Kidney tubule cell (primary cell): ENCODE measurements around the gene TRIO.
"Not testable (repeated sequence)": the region's sequence is repeated elsewhere in the genome, so short reads cannot be mapped to it uniquely, and the experiment has no call there.

ENCODE experiments used
- DNase-seq: peaks from one replicate; pipeline ENCODE4 v3.0.0-alpha.2; 2018; ENCODE audit warnings: low spot score

TRIO gene

DNA sequence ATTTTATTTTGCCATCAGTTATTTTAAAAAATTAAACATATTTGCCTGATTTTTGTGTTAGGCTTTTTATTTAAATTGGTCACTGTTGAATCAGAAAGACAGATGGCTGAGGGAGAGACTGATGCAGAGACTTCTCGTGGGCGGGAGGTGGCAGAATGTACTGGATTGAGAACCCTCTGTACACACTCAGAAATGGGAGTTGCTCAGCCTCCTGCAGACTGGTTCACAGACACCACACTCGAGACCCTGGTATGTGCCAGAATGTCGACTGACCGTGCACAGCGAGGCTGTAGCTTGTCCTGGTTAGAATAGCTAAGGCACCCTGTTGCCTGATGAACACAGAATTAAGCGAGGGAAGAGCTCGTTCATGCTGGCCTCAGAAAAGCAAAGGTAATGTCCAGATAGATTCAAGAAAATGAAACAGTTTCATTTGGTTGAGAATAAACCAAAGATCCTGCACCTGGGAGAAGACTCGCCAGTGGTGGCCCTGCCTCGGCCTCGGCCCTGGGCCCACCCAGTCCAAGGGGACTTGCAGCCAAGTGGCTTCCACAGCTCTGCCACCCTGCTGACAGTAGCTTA lies 367.1 kb downstream of the TRIO start:
- no peak for DNase-seq

- DNase-seq: no peak
These were observed 367.7 kb downstream of the TRIO start for GRCh38 chr5:14510880-14511279.

DNA sequence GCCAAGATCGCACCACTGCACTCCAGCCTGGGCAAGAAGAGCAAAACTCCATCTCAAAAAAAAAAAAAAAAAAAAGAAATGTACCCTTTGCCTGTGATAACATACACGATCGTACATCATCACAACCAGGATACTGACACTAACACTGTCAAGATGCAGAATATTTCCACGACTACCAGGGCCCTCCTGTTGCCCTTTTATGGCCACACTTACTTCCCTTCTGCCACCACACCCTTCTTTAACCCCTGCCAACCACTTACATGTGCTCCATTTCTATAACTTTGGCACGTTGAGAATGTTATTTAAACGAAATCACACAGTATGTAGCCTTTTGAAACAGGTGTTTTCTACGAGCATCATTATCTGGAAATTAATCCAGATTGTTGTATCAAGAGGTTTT lies 369.4 kb downstream of the TRIO start:
- no peak for DNase-seq

GRCh38 chr5:14513266-14513665 lies 370.1 kb downstream of the TRIO start:
- no peak for DNase-seq

DNA sequence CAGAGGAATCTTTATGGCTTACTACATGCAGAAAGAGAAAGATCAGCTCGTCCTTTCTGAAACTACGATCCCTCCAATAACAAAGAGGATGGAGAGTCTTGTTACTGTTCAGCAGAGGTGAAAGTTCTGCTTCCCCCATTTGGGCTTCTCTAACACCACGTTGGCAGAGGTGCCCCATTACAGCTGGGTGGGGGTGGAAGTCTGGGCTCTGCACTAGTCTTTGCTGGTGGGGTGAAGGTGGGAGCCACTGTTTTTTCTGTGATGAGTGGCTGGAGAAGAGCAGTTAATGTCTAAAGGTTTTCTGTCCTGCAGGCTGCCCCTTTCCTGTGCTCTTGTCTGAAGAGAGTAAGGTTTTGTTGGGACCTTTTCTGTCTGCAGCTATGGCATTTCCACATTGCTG lies 373.8 kb downstream of the TRIO start:
- DNase-seq: no peak

DNA sequence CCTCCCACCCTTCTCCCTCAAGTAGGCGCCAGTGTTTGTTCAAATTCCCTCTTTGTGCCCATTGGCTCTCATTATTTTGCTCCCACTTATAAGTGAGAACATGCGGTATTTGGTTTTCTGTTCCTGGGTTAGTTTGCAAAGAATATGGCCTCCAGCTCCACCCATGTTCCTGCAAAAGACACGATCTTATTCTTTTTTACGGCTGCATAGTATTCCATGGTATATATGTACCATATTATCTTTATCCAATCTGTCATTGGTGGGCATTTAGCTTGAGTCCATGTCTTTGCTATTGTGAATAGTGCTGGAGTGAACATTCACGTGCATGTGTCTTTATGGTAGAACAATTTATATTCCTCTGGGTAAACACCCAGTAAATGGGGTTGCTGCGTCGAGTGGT lies 375.5 kb downstream of the TRIO start:
- no peak for DNase-seq

DNA sequence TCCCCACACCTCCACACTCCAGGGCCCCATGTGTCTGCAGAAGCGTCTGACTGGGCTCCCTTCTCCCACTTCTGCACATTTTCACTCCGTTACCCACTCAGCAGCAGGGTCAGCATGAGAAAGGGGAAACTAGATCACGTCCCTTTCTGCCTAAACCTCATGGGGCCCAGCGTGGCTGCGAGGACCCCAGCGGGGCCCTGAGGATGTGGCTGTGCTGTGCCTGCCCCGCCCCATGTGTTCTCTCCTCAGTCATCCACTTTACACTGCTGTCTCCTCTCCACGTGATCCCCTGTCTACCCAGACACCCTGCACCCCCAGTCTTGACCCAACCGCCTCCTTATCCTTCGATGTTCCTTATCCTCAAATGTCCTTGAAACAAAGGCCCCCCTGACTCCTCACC lies 378.6 kb downstream of the TRIO start:
- DNase-seq: no peak

- no peak for DNase-seq
These were observed 379.6 kb downstream of the TRIO start for GRCh38 chr5:14522721-14523120.

- no peak for DNase-seq
These were observed 380.3 kb downstream of the TRIO start for GRCh38 chr5:14523243-14524034.

- no peak for DNase-seq
These were observed 382.3 kb downstream of the TRIO start for GRCh38 chr5:14525397-14525796.

DNA sequence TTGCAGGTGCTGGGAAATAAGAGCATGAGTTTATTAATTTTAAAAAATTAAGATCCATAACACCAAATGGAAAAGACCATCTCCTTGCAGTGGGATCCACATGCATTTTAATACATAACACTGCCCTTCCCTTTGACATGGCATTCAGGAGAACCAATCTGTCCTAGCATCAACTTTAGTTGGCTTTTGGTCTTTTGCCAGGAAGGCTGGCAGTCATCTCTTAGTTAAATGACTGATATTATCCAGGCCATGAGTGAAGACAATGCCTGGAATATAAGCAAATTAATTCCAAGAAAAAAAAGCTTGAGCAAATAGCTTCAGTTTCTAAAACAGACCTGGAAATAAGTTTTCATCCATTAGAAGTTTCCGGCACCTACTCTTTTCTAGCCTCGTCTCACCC lies 383.4 kb downstream of the TRIO start:
- no peak for DNase-seq

DNA sequence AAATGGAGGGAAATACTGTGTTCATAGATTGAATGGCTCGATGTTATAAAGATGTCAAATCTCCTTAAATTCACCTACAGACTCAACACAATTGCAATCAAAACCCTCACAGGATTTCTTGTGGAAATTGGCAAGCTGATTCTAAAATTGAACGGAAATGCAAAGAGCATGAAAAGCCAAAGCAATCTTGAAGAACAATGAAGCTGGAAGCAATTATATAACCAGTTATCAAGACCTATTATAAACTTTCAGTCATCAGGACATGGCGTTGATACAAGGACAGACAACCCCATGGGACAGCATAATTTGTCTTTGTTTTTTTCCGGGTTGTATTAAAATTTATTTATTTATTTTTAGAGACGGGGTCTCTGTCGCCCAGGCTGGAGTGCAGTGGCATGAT lies 385.0 kb downstream of the TRIO start:
- DNase-seq: no peak

DNA sequence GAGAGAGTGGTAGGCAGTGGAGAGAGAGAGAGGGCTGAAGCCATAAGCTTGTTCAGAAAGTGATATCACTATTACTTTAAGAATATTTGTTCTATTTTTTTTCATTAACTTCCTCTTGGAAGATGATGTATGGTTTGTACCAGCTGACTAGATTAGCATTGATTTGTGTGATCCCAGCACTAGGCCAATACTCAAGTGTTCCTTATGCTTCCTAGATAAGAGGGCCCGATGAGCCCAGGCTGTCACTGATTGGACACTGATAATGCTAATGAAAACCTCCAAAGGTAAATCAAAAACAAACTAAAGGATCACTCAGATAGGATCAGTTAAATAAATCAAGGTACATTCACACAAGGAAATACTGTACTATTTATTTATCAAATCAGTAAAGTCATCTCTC lies 385.8 kb downstream of the TRIO start:
- no peak for DNase-seq

DNA sequence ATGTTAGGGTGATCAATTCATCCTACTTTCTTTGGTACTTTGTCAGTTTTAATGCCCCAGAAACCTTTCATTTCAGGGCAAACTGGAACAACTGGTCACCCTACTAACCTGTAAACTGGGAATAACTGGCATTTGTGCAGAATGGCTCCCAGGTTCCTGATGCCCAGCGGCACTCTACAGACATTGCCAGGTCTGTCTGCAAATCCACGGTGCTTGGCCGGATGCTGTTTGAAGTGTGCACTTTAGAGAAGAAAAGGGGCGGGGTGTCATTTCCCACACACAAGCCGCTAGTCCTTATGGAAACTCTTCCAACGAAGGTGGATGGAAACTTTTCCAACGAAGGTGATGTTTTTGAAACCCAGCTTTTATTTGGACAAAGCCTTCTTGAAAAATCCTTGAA lies 388.5 kb downstream of the TRIO start:
- DNase-seq: no peak

DNA sequence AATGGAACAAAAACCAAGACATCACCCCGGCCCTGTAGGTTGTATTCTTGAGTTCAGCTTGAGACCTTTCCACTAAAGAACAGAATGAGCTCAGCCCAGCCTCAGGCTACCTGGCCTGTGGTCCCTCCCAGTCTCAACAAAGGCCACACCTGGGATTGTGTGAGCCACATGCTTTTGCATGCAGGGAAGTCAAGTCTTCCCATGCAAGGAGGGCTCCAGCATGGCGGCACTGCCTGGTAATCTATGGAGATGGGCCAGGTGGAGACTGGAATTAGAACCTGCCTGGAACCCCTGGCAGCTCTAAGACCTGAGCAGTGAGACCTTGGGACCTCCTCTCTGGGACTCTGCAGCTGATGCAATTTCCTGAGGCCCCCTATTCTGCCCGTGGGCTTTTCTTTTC lies 389.0 kb downstream of the TRIO start:
- DNase-seq: no peak

- DNase-seq: no peak
These were observed 391.6 kb downstream of the TRIO start for GRCh38 chr5:14534773-14535172.

DNA sequence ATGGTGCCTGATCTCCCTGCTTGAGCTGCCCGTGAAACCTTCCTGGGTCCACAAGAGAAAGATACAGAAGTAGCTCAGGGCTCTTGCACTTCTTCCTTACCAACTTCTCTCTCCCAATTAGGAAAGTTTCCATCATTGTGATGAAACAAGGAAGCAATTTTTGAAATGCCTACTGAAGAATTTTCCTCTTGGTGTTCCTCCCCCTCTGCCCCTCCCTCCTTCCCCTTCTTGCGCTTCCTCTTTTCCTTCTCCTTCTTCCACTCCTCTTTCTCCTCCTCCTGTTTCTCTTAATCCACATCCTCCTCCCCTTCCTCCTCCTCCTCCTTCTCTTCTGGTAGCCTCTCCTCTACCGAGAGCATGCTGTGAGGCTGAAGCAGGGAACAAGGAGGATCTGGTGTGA lies 402.2 kb downstream of the TRIO start:
- no peak for DNase-seq

GRCh38 chr5:14545862-14546261 lies 402.7 kb downstream of the TRIO start:
- no peak for DNase-seq

DNA sequence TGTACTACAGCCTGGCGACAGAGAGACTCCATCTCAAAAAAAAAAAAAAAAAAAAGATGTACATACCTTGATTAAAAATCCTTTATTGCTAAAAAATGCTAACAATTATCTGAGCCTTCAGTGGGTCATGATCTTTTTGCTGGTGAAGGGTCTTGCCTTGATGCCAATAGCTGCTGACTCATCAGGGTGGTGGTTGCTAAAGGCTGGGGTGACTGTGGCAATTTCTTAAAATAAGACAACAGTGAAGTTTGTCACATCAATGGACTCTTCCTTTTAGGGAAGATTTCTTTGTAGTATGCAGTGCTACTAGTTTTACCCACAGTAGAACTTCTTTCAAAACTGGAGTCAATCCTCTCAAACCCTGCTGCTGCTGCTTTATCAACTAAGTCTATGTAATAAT lies 404.5 kb downstream of the TRIO start:
- DNase-seq: no peak

- DNase-seq: no peak
These were observed 408.1 kb downstream of the TRIO start for GRCh38 chr5:14551211-14551610.

- no peak for DNase-seq
These were observed 408.9 kb downstream of the TRIO start for GRCh38 chr5:14552017-14552416.

DNA sequence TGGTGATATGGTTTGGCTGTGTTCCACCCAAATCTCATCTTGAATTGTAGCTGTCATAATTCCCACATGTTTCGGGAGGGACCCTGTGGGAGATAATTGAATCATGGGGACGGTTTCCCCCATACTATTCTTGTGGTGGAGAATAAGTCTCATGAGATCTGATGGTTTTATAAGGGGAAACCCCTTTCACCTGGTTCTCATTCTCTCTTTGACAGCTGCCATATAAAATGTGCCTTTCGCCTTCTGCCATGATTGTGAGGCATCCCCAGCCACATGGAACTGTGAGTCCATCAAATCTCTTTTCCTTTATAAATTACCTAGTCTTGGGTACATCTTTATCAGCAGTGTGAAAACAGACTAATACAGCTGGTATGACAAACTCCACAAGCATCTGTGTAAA lies 411.1 kb downstream of the TRIO start:
- DNase-seq: not testable (repeated sequence)

GRCh38 chr5:14556015-14556414 lies 412.9 kb downstream of the TRIO start:
- no peak for DNase-seq

DNA sequence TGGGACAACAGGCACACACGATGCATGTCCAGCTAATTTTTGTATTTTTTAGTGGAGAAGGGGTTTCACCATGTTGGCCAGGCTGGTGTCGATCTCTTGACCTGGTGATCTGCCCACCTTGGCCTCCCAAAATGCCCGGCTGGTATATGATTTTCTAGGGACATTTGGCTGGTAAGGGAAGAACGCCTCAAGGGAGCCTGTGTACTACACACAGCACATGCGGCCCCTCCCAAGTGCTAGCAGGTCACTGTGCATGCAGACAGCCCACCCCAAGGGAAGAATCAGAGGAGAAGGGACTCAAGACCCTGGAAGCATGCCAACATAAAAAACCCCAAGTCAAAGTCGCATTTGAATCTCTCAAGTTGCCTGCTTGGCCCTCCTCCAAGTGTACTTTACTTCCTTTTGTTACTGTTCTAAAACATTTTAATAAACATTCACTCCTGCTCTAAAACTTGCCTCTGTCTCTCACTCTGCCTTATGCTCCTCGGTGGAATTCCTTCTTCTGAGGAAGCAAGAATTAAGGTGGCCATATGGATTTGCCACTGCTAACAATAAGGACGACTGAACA lies 414.1 kb downstream of the TRIO start:
- no peak for DNase-seq
